Epithelial cell of proximal tubule (primary cell): ENCODE data around the gene ALKBH7. TPM values are rescaled to one million over a fixed set of nuclear protein-coding genes. Genes with fewer than 3 reads are reported as not detected.
A peak's percentile ranks its signal among the peaks of the same experiment; 100 is the strongest.

Experiments used
- DNase-seq: peaks from one replicate; pipeline ENCODE4 v3.0.0-alpha.2; 2011; ENCODE audit warnings: low read depth
- H3K4me3 ChIP-seq: 2 replicates; pipeline ENCODE4 v1.5.1; 2011; ENCODE audit warnings: low read depth, mild to moderate bottlenecking, low read length
- total RNA-seq: library from RNA; depleted of rRNA; stranded (reverse); fragments of >200 nt; gene quantifications from 2 replicates; pipeline ENCODE4 v1.2.3, GENCODE V29; 2015
- TF ChIP-seq, protein P1 (sequence below): conservative IDR thresholded peaks from 2 replicates; pipeline ENCODE4 v1.5.1; 2012; ENCODE audit warnings: low read depth, mild to moderate bottlenecking, low read length

ALKBH7 gene
- total RNA-seq, 1 donor from 2014 or later, result 56.4 TPM

DNA sequence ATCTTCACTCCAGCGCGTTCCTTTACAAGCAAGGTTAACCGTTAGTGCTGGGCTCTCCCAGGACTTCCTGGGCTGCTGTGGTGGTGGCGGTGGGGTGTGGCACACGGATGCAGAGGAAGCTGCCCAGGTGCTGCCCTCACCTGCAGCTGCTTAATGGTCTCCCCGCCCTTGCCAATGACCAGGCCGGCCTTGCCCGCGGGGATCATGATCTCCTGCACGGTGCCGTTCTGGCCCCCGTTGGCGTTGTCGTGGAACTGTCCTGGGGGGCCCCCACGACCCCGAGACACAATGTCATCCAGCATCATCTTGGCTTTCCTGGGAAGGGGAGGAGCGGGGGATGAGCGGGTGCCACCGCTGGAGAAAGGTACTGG, 46.0 kb downstream of the ALKBH7 start:
- H3K4me3 ChIP-seq, result no peak overlapping the region
- no peak for DNase-seq
- TF ChIP-seq, protein P1, sequence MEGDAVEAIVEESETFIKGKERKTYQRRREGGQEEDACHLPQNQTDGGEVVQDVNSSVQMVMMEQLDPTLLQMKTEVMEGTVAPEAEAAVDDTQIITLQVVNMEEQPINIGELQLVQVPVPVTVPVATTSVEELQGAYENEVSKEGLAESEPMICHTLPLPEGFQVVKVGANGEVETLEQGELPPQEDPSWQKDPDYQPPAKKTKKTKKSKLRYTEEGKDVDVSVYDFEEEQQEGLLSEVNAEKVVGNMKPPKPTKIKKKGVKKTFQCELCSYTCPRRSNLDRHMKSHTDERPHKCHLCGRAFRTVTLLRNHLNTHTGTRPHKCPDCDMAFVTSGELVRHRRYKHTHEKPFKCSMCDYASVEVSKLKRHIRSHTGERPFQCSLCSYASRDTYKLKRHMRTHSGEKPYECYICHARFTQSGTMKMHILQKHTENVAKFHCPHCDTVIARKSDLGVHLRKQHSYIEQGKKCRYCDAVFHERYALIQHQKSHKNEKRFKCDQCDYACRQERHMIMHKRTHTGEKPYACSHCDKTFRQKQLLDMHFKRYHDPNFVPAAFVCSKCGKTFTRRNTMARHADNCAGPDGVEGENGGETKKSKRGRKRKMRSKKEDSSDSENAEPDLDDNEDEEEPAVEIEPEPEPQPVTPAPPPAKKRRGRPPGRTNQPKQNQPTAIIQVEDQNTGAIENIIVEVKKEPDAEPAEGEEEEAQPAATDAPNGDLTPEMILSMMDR, result no peak

DNA sequence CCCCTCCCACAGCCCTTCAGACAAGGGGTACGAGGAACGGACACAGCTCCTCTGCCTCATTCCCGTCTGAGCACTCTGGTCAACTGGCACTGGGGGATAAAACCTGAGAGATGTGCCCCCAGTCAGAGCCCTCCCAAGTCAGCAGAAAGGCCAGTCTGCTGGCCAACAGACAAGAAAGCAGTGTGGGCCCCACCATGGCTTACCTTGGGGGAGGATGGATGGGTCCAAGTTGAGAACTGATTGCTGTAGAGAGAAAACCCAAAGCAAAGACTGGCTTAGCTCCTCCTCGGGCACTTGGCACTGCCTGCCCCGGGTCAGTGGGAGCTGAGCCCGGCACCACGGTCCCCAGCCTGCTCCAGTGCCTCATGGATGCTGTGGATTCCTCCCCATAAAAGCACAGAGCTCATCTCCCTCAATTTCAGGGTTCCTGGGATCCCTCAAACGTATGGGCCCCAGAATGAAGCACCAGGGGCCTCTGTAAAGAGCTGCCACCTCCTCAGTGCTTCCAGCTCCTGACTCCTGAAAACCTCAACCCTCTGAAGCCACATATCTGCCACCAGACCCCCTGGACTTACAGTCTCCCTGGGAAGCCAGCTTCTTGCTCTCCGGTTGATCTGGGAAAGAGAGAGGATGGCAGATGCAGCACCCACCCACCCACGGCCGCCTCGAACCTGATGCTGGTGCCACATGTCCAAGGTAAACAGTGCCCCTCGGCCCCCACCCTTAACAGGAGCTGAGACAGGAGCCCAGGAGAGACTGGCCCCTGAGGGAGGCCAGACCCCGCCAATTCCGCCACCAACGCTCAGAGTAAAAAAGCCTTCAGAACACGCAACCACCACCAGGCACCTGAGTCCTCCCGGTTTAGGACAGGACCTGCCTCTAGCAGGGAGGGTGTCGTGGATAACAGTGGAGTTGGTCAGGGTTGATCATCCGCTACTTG, 48.8 kb downstream of the ALKBH7 start:
- no peak overlapping the region for H3K4me3 ChIP-seq
- TF ChIP-seq, protein P1, result no peak
- DNase-seq, result no peak

DNA sequence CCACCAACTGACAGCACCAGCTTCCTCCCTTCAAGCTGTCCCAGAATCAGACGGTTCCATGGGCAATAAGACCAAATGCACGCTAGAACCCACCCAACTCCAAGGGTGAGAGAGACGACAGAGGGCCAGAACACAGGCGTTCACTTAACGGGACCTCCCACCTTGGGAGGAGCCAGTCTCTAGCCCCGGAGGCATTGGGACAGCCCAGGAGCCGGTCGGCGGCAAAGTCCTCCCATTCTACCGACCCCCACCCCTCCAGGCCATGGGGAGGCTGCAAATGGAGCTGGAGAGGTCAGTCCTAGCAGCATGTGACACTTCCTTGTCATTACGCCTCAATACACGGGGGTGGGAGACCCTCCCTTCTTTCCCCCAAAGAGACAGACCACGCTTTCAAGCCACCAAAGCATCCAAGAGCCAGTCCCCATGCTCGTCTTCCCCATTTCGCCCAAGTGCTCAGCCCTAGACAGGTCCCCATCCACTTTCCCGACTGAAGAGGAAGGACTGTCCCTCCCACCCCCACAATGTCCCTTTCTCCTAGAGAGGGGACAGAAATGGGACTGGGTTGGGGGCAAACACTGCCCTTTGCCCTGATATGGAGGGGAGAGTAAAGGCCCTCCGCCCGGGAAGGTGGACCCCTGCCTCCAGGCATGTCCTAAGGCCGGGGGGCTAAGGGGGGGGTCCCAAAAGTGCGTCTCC, 51.1 kb downstream of the ALKBH7 start:
- TF ChIP-seq, protein P1, result no peak
- no peak for DNase-seq
- peak overlapping the region; percentile 98 for H3K4me3 ChIP-seq

DNA sequence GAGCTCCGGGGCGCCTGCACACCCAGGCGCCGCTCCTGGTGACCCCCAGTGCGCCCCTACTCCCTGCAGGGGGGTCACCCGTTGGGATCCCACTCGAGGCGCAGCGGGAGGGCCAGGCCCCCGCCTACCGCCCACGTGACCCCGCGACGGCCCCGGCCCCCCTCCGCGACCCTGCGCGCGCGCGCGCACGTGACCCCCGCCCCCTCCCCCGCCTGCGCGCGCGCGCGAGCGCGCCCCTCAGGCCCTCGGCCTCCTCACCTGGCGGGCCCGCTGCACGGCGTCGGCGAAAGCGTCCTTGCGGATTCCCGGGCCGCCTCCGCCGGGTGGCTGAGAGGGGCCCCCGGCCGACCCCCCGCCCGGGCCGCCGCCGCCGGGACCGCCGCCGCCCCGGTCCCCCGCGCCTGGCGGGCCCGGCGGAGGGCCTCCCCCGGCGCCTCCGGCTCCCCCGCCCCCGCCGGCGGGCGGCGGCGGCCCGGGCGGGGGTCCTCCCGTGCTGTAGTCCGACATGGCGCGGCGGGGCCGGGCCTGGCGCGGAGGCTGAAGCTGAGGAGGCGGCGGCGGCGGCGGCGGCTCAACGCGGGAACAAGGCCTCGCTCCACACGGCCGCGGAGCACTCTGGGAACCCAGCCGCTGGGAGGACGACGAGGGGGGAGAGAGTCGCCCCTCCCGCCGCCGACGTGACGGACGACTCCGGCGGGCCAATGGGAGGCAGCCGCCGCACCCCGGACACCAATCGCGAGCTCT, 51.8 kb downstream of the ALKBH7 start, which contains the start of gene KHSRP:
Gene KHSRP, minus strand, starts transcription at position 617 of the 744 bp plus-strand sequence. Its CDS starts 110 bp downstream, at position 507.
- no peak for DNase-seq
- TF ChIP-seq, protein P1, result no peak
- H3K4me3 ChIP-seq, result peak within 1 kb of the TSS; percentile 98

Other genes starting within 250 kb of the ALKBH7 start
- gene ACSBG2, start 237.1 kb upstream of the ALKBH7 start, total RNA-seq, result not detected in 2 replicates
- 15.2 and 22.9 TPM in 2 replicates for gene MLLT1, start 92.8 kb upstream of the ALKBH7 start, total RNA-seq
- not detected in 2 replicates for gene ACER1, start 39.2 kb upstream of the ALKBH7 start, total RNA-seq
- gene CLPP, start 11.3 kb upstream of the ALKBH7 start, total RNA-seq, result 102 and 237 TPM in 2 replicates
- 0.58 and 5.2 TPM in 2 replicates for gene PSPN, start 3.1 kb downstream of the ALKBH7 start, total RNA-seq
- 42.1 and 42.2 TPM in 2 replicates for gene GTF2F1, start 20.4 kb downstream of the ALKBH7 start, total RNA-seq
- gene KHSRP, start 52.0 kb downstream of the ALKBH7 start, total RNA-seq, result 96.0 and 296 TPM in 2 replicates
- 0.23 TPM in 1 of 2 replicates, not detected in the other for gene SLC25A41, start 61.0 kb downstream of the ALKBH7 start, total RNA-seq
- 34.1 and 53.1 TPM in 2 replicates for gene SLC25A23, start 87.0 kb downstream of the ALKBH7 start, total RNA-seq
- gene CRB3, start 91.5 kb downstream of the ALKBH7 start, total RNA-seq, result 58.9 and 63.1 TPM in 2 replicates
- 0.94 and 4.4 TPM in 2 replicates for gene DENND1C, start 109.0 kb downstream of the ALKBH7 start, total RNA-seq
- gene TUBB4A, start 129.5 kb downstream of the ALKBH7 start, total RNA-seq, result 0.72 and 3.1 TPM in 2 replicates
- 12.5 and 18.1 TPM in 2 replicates for gene TNFSF9, start 158.2 kb downstream of the ALKBH7 start, total RNA-seq
- 6.8 and 9.7 TPM in 2 replicates for gene CD70, start 218.4 kb downstream of the ALKBH7 start, total RNA-seq